Bronchial epithelial cell (primary cell): ENCODE results near the gene PECR. TPM values are rescaled to one million over a fixed set of nuclear protein-coding genes. Genes with fewer than 3 reads are reported as not detected.

Experiments used
- DNase-seq: peaks from one replicate; pipeline ENCODE4 v3.0.0-alpha.2; 2010; ENCODE audit warnings: low read depth
- FAIRE-seq: peaks from 2 replicates; lab custom pipeline; 2011; peaks lifted over from hg19 to GRCh38; lab: Jason Lieb, UNC
- H3K27me3 ChIP-seq: 2 replicates; pipeline ENCODE4 v1.5.1; 2011; ENCODE audit warnings: low read length; ENCODE audit not compliant: control insufficient read depth, insufficient read depth
- H3K36me3 ChIP-seq: 2 replicates; pipeline ENCODE4 v1.5.1; 2011; ENCODE audit warnings: low read length; ENCODE audit not compliant: control insufficient read depth, insufficient read depth
- H3K4me3 ChIP-seq: 2 replicates; pipeline ENCODE4 v1.5.1; 2011; ENCODE audit warnings: mild to moderate bottlenecking, low read depth, low read length, control low read depth
- CTCF ChIP-seq: IDR thresholded peaks from 2 replicates; pipeline ENCODE4 v1.5.1; 2011; ENCODE audit warnings: mild to moderate bottlenecking, moderate library complexity, low read length, control low read depth, inconsistent platforms; ENCODE audit not compliant: insufficient read depth, severe bottlenecking
- total RNA-seq: library from RNA; depleted of rRNA; stranded (reverse); fragments of >200 nt; gene quantifications from 2 replicates; pipeline ENCODE4 v1.2.1, GENCODE V29; 2014

Gene PECR
- total RNA-seq, 1 donor from 2014 or later: 21.3 TPM

DNA sequence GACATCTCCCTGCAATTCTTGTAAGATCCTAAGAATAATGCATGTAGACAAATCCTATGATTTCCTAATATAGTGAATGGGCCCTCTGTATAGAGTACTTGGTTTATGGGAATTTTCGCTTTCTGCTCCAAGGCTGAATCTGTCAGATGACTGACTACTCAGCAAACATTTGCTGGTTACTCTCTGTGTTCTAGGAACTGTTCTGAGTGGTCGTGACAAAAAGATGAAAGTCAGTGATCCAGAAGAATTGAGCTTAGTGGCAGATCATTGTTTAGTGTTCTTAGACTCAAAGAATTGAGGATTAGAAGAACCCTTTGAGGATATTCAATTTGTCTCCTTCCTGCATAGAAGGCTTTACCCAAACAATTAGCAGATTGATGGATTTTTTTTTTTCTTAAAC, 37.5 kb upstream of the PECR start:
- Histone ChIP-seq H3K4me3 (no peak overlapping the region), H3K36me3 (peaks cover 25% of the 10 kb centered on the region), H3K27me3 (no peaks in the 10 kb centered on the region)
- no peak for DNase-seq
- no peak for TF ChIP-seq CTCF
- FAIRE-seq: no peak

DNA sequence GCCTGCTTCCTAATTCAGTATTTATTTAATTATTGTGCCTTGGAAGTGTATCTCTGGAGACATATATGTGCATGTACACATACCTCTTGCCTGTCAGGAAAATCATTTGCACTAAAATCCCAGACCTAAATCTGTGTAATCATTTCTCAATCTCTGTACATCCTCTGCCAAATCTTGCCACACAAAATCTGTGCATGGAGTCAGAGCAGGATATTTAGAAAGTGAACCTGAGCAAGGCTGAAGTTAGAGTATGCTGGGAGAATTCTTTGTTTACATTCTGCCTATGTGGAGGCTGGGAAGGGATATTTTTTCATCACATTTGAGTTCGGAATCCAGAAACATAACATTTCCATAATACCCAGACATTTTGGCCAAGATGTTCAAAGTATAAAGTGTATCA, 36.9 kb upstream of the PECR start:
- no peaks in the 10 kb centered on the region for H3K27me3 ChIP-seq
- DNase-seq (no peak), FAIRE-seq (no peak)
- no peak for TF ChIP-seq CTCF
- H3K4me3 ChIP-seq: no peak overlapping the region
- H3K36me3 ChIP-seq: peaks cover 26% of the 10 kb centered on the region

DNA sequence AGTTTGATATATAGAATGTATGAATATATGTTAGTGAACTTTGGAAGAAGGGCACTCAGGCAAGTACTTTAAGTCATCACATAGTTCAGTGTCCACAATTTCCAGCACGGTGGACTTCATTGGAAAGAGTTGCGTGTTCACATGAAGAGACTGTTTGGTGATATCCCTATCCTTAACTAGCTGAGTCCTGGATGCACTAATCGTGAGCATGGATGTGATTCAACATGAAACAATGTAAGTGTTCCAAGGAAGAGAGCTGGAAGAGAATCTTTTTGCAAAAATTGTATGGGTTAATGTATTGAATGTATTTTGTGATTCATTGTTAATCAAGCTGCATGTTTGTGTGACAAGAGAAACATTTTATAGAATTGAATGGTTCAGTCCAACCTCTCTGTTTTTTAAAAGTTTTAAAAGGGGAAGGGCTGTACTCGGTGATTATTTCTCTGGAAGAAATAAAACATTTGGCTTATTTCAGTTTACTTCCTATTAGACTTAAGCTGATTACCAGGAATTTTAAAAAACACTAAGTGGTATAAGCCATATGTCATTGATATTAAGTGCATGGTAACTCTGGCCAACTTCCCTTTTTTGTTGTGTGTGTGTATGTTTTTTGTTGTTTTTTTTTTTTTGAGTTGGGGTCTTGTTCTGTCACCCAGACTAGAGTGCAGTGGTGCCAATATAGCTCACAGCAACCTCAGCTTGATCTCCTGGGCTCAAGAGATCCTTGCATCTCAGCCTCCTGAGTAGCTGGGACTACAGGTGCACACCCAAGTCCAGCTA, 36.1 kb upstream of the PECR start:
- no peak for FAIRE-seq
- Histone ChIP-seq H3K27me3 (no peaks in the 10 kb centered on the region), H3K36me3 (peaks cover 26% of the 10 kb centered on the region), H3K4me3 (no peak overlapping the region)
- no peak for DNase-seq
- TF ChIP-seq CTCF: no peak

DNA sequence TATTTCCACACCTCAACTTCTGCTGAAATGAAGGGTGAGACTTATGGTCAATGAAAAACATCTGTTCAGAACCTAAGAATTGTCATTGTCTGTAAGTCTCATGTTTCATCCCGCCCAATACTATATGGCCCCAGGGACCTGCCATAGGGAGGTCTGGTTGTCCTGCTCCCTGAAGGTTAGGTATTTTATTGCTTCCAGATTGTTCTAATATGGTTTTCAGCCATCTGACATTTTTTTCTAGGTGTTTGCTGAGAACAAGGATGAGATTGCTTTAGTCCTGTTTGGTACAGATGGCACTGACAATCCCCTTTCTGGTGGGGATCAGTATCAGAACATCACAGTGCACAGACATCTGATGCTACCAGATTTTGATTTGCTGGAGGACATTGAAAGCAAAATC, 34.8 kb upstream of the PECR start:
- Histone ChIP-seq H3K4me3 (no peak overlapping the region), H3K36me3 (peaks cover 27% of the 10 kb centered on the region), H3K27me3 (no peaks in the 10 kb centered on the region)
- FAIRE-seq: no peak
- TF ChIP-seq CTCF: no peak
- no peak for DNase-seq

DNA sequence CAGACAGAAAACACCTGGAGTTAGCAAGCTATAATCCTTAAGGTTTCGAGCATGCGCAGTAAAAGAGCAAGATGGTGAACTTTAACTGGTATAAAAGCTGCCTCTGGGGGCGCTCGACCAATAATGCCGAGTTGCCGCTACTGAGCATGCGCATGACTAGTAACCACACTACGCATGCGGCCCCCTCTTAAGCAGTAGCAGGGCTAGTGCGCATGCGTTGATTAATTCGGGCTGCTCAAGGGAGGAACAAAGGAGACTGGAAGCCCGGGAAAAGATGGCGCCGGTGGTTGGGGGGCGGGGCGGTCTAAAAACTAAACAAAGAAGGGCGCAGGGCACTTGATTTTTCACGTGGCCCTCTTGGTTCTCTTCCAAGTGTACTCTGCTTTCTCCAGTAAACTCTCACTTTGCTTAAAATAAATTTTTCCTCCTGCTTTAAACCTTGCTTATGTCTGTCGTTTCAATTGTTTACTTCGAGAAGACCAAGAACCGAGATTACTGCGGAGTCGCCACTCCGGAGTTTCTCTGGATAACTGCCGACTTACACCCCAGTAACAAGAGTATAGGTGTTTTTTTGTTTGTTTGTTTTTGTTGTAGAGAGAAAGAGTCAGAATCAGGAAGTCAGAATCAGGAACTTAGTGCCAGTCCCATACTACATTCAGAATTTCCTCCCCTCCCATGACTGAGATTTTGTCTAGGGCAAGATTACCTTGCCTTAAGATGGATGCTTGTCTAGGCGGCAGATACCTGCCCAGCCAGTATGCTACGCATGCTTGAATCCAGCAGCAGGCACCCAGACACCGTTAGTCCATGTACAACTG, 33.3 kb upstream of the PECR start:
- Histone ChIP-seq H3K36me3 (peaks cover 25% of the 10 kb centered on the region), H3K4me3 (peak overlapping the region; percentile 42), H3K27me3 (no peaks in the 10 kb centered on the region)
- FAIRE-seq (no peak), DNase-seq (peak; percentile 98)
- TF ChIP-seq CTCF: peak; percentile 88
